HEK293T (cell line): ENCODE data around the gene NRG2.

Experiments
- BHLHE40 ChIP-seq: fragments of 450-650 bp; IDR thresholded peaks from 2 replicates; pipeline ENCODE4 v1.6.1; 2016; ENCODE audit warnings: mild to moderate bottlenecking, moderate library complexity, borderline replicate concordance
- CTBP1 ChIP-seq: fragments of 450-650 bp; IDR thresholded peaks from 2 replicates; pipeline ENCODE4 v1.6.1; 2016; ENCODE audit warnings: borderline replicate concordance
- ELF4 ChIP-seq: fragments of 450-650 bp; IDR thresholded peaks from 2 replicates; pipeline ENCODE4 v1.6.1; 2017; ENCODE audit warnings: antibody characterized with exemption
- FOXA1 ChIP-seq: fragments of 450-650 bp; IDR thresholded peaks from 2 replicates; pipeline ENCODE4 v1.6.1; 2016; ENCODE audit warnings: mild to moderate bottlenecking
- FOXK2 ChIP-seq: fragments of 450-650 bp; IDR thresholded peaks from 2 replicates; pipeline ENCODE4 v1.6.1; 2016; ENCODE audit warnings: mild to moderate bottlenecking
- FOXM1 ChIP-seq: fragments of 450-650 bp; IDR thresholded peaks from 2 replicates; pipeline ENCODE4 v1.6.1; 2017; ENCODE audit warnings: mild to moderate bottlenecking, borderline replicate concordance
- HDGF ChIP-seq: fragments of 450-650 bp; IDR thresholded peaks from 2 replicates; pipeline ENCODE4 v1.6.1; 2017; ENCODE audit warnings: antibody characterized with exemption, borderline replicate concordance
- SP1 ChIP-seq: fragments of 450-650 bp; IDR thresholded peaks from 2 replicates; pipeline ENCODE4 v1.6.1; 2017
- ZNF384 ChIP-seq: fragments of 450-650 bp; IDR thresholded peaks from 2 replicates; pipeline ENCODE4 v1.6.1; 2016
- TF ChIP-seq, protein P1 (sequence below): fragments of 450-650 bp; IDR thresholded peaks from 2 replicates; pipeline ENCODE4 v1.6.1; 2016

DNA sequence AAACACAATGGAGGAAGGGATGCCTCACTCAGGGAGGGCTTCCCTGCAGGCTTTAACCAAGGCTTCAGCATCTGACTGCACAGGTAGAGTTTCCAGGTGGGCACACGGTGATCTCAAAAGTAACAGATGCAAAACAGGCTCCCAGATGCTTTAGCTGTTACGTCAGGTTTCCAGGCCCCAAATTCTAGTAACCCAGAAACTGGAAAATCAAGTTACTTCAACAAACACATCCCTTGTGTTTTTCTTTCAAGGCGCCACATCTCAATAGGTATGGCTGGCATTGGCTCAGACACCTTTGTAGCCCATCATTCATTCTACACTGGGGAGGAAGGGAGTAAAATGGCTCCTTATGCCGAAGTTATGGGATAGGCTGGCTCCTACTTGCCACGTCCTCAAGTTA lies 27.4 kb downstream of the NRG2 start:
- TF ChIP-seq ZNF384 (no peak), FOXA1 (no peak), ELF4 (no peak), FOXM1 (no peak), BHLHE40 (no peak), SP1 (no peak), FOXK2 (no peak), CTBP1 (no peak), HDGF (no peak)
- TF ChIP-seq, protein P1, sequence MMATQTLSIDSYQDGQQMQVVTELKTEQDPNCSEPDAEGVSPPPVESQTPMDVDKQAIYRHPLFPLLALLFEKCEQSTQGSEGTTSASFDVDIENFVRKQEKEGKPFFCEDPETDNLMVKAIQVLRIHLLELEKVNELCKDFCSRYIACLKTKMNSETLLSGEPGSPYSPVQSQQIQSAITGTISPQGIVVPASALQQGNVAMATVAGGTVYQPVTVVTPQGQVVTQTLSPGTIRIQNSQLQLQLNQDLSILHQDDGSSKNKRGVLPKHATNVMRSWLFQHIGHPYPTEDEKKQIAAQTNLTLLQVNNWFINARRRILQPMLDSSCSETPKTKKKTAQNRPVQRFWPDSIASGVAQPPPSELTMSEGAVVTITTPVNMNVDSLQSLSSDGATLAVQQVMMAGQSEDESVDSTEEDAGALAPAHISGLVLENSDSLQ = no peak
